WTC11 (cell line): ENCODE measurements around the gene ANKRD11. TPM values are rescaled to one million over a fixed set of nuclear protein-coding genes. Genes with fewer than 3 reads are reported as not detected.

Source experiments
- ATAC-seq: fragments of 200-7000 bp; cut with Tn5 transposase; 2 replicates; pipeline ENCODE4 v1.10.0; 2021; ENCODE audit warnings: mild to moderate bottlenecking, moderate library complexity
- CTCF ChIA-PET: fragments of 300-600 bp; sonication (Branson Sonifier 250); formaldehyde crosslinking; loops from one replicate; lab custom pipeline; 2021; ENCODE audit warnings: antibody characterized with exemption; lab: Charles Lee
- POLR2A ChIA-PET: fragments of 350-600 bp; sonication (Branson Sonifier 250); formaldehyde crosslinking; loops from one replicate; lab custom pipeline; 2021; ENCODE audit warnings: antibody characterized with exemption; lab: Charles Lee
- DNase-seq: peaks from one replicate; pipeline ENCODE4 v3.0.0; 2021; ENCODE audit warnings: low spot score
- H3K27ac Mint-ChIP-seq: 2 replicates; pipeline ENCODE4 v1.8.0; 2021; ENCODE audit warnings: mixed read lengths
- H3K27me3 Mint-ChIP-seq: 2 replicates; pipeline ENCODE4 v1.8.0; 2021; ENCODE audit warnings: low read depth, mild to moderate bottlenecking, moderate library complexity, mixed read lengths
- H3K36me3 Mint-ChIP-seq: 2 replicates; pipeline ENCODE4 v1.8.0; 2021; ENCODE audit warnings: mixed read lengths
- H3K4me1 Mint-ChIP-seq: 2 replicates; pipeline ENCODE4 v1.8.0; 2022; ENCODE audit warnings: mixed read lengths
- H3K4me3 Mint-ChIP-seq: 2 replicates; pipeline ENCODE4 v1.8.0; 2021; ENCODE audit warnings: mild to moderate bottlenecking, moderate library complexity, mixed read lengths
- H3K9me3 Mint-ChIP-seq: 2 replicates; pipeline ENCODE4 v1.8.0; 2021; ENCODE audit warnings: mixed read lengths
- CREM ChIP-seq: sonication (generic); formaldehyde crosslinking; IDR thresholded peaks from 2 replicates; pipeline ENCODE4 v1.8.1; 2022; ENCODE audit warnings: mild to moderate bottlenecking, missing genetic modification reagents, moderate library complexity
- EMX1 ChIP-seq: fragments of 250-450 bp; sonication (Bioruptor Pico); IDR thresholded peaks from 2 replicates; pipeline ENCODE4 v1.8.0; 2021; ENCODE audit warnings: mild to moderate bottlenecking
- FOXJ3 ChIP-seq: sonication (generic); formaldehyde crosslinking; IDR thresholded peaks from 2 replicates; pipeline ENCODE4 v1.9.0; 2021; ENCODE audit warnings: missing genetic modification reagents, mild to moderate bottlenecking, borderline replicate concordance
- FOXP1 ChIP-seq: sonication (generic); formaldehyde crosslinking; IDR thresholded peaks from 2 replicates; pipeline ENCODE4 v1.8.0; 2022; ENCODE audit warnings: missing genetic modification reagents, mild to moderate bottlenecking, moderate library complexity, borderline replicate concordance
- GTF2I ChIP-seq: fragments of 250-450 bp; sonication (Bioruptor Pico); conservative IDR thresholded peaks from 2 replicates; pipeline ENCODE4 v1.4.0; 2021; ENCODE audit warnings: mild to moderate bottlenecking
- JAZF1 ChIP-seq: fragments of 250-450 bp; sonication (Bioruptor Pico); IDR thresholded peaks from 2 replicates; pipeline ENCODE4 v1.9.0; 2021; ENCODE audit warnings: moderate library complexity, mild to moderate bottlenecking, inconsistent platforms
- KAT7 ChIP-seq: sonication (generic); formaldehyde crosslinking; IDR thresholded peaks from 2 replicates; pipeline ENCODE4 v1.8.1; 2023; ENCODE audit warnings: missing genetic modification reagents, mild to moderate bottlenecking, borderline replicate concordance
- MYBL2 ChIP-seq: sonication (generic); formaldehyde crosslinking; IDR thresholded peaks from 2 replicates; pipeline ENCODE4 v1.8.1; 2023; ENCODE audit warnings: mild to moderate bottlenecking, moderate library complexity, missing genetic modification reagents
- NFATC4 ChIP-seq: fragments of 250-450 bp; sonication (Bioruptor Pico); IDR thresholded peaks from 2 replicates; pipeline ENCODE4 v1.9.0; 2021; ENCODE audit warnings: mild to moderate bottlenecking
- NR2C2 ChIP-seq: sonication (generic); formaldehyde crosslinking; IDR thresholded peaks from 2 replicates; pipeline ENCODE4 v1.8.0; 2022; ENCODE audit warnings: mild to moderate bottlenecking, missing genetic modification reagents
- NR3C1 ChIP-seq: sonication (generic); formaldehyde crosslinking; conservative IDR thresholded peaks from 2 replicates; pipeline ENCODE4 v1.8.1; 2023; ENCODE audit warnings: low read depth, mild to moderate bottlenecking, missing genetic modification reagents
- RELA ChIP-seq: sonication (generic); formaldehyde crosslinking; IDR thresholded peaks from 2 replicates; pipeline ENCODE4 v1.8.1; 2022; ENCODE audit warnings: missing genetic modification reagents, mild to moderate bottlenecking, borderline replicate concordance
- TEAD1 ChIP-seq: sonication (generic); formaldehyde crosslinking; IDR thresholded peaks from 2 replicates; pipeline ENCODE4 v1.8.0; 2022; ENCODE audit warnings: mild to moderate bottlenecking, missing genetic modification reagents
- ZNF121 ChIP-seq: sonication (generic); formaldehyde crosslinking; IDR thresholded peaks from 2 replicates; pipeline ENCODE4 v1.8.0; 2023; ENCODE audit warnings: missing genetic modification reagents
- ZNF396 ChIP-seq: fragments of 250-450 bp; sonication (Bioruptor Pico); IDR thresholded peaks from 2 replicates; pipeline ENCODE4 v1.8.0; 2021; ENCODE audit warnings: mild to moderate bottlenecking, moderate library complexity, borderline replicate concordance
- ZNF423 ChIP-seq: fragments of 250-450 bp; sonication (Bioruptor Pico); IDR thresholded peaks from 2 replicates; pipeline ENCODE4 v2.1.2; 2022; ENCODE audit warnings: mild to moderate bottlenecking, moderate library complexity
- total RNA-seq: library from RNA; stranded (reverse); gene quantifications from 3 replicates; pipeline ENCODE4 v1.2.3, GENCODE V29; 2021
- TF ChIP-seq, protein P1 (sequence below): sonication (generic); formaldehyde crosslinking; IDR thresholded peaks from 2 replicates; pipeline ENCODE4 v1.8.1; 2023; ENCODE audit warnings: mild to moderate bottlenecking, missing genetic modification reagents, moderate library complexity
- TF ChIP-seq, protein P2 (sequence below): sonication (generic); formaldehyde crosslinking; IDR thresholded peaks from 2 replicates; pipeline ENCODE4 v1.8.0; 2023; ENCODE audit warnings: missing genetic modification reagents, mild to moderate bottlenecking, borderline replicate concordance
- TF ChIP-seq, protein P3 (sequence below): sonication (generic); formaldehyde crosslinking; IDR thresholded peaks from 2 replicates; pipeline ENCODE4 v1.8.1; 2022; ENCODE audit warnings: low read depth, mild to moderate bottlenecking, moderate library complexity, missing genetic modification reagents, borderline replicate concordance
- TF ChIP-seq, protein P4 (sequence below): fragments of 250-450 bp; sonication (Bioruptor Pico); IDR thresholded peaks from 2 replicates; pipeline ENCODE4 v1.9.0; 2021; ENCODE audit warnings: mild to moderate bottlenecking, borderline replicate concordance

The ANKRD11 gene
- total RNA-seq, 1 experiment from 2014 or later, result 184 TPM

DNA sequence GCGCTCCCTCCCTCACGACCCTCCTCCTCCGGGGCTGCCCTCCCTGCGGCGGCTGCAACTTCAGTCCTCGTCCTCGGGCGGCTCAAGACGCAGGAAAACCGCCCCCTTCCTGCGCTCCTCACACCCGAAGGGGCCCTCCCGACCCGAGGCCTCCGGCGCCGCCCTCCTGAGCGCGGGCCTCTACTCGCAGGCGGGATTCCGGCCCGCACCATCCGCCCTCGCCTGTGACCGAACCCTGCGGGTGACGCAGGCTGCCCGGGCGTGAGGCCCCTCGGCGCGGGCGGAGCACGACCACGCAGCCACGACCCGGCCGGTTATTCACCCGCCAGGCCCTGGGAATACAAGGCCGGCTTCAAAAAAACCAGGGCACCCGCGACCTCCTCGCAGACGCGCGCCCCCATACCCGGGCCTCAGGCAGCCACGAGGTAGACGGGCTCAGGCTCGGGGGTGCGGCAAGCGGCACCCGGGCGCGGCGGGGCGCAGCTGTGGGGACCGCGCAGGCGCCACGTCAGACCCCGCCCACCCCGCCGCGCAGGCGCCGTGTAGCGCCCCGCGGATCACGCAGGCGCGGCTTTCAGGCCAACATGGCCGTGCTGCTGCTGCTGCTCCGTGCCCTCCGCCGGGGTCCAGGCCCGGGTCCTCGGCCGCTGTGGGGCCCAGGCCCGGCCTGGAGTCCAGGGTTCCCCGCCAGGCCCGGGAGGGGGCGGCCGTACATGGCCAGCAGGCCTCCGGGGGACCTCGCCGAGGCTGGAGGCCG is 17.7 kb upstream of the ANKRD11 start, which contains the start of gene SPG7 (continued):
- TF ChIP-seq, protein P1, sequence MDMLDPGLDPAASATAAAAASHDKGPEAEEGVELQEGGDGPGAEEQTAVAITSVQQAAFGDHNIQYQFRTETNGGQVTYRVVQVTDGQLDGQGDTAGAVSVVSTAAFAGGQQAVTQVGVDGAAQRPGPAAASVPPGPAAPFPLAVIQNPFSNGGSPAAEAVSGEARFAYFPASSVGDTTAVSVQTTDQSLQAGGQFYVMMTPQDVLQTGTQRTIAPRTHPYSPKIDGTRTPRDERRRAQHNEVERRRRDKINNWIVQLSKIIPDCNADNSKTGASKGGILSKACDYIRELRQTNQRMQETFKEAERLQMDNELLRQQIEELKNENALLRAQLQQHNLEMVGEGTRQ (CRISPR knock-in tag), result peak; percentile 48
- no peak for TF ChIP-seq GTF2I (CRISPR knock-in tag)
- no peak for TF ChIP-seq CREM
- TF ChIP-seq, protein P2, sequence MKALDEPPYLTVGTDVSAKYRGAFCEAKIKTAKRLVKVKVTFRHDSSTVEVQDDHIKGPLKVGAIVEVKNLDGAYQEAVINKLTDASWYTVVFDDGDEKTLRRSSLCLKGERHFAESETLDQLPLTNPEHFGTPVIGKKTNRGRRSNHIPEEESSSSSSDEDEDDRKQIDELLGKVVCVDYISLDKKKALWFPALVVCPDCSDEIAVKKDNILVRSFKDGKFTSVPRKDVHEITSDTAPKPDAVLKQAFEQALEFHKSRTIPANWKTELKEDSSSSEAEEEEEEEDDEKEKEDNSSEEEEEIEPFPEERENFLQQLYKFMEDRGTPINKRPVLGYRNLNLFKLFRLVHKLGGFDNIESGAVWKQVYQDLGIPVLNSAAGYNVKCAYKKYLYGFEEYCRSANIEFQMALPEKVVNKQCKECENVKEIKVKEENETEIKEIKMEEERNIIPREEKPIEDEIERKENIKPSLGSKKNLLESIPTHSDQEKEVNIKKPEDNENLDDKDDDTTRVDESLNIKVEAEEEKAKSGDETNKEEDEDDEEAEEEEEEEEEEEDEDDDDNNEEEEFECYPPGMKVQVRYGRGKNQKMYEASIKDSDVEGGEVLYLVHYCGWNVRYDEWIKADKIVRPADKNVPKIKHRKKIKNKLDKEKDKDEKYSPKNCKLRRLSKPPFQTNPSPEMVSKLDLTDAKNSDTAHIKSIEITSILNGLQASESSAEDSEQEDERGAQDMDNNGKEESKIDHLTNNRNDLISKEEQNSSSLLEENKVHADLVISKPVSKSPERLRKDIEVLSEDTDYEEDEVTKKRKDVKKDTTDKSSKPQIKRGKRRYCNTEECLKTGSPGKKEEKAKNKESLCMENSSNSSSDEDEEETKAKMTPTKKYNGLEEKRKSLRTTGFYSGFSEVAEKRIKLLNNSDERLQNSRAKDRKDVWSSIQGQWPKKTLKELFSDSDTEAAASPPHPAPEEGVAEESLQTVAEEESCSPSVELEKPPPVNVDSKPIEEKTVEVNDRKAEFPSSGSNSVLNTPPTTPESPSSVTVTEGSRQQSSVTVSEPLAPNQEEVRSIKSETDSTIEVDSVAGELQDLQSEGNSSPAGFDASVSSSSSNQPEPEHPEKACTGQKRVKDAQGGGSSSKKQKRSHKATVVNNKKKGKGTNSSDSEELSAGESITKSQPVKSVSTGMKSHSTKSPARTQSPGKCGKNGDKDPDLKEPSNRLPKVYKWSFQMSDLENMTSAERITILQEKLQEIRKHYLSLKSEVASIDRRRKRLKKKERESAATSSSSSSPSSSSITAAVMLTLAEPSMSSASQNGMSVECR (CRISPR knock-in tag), result peak; percentile 44; the same call in 1 of the 2 replicates
- TF ChIP-seq EMX1 (CRISPR knock-in tag), result no peak
- TF ChIP-seq MYBL2, result peak; percentile 71; the same call in 1 of the 2 replicates
- 0 out of 2 replicates have a peak, but pooled peaks have one; percentile 79 for TF ChIP-seq KAT7 (CRISPR knock-in tag)

DNA sequence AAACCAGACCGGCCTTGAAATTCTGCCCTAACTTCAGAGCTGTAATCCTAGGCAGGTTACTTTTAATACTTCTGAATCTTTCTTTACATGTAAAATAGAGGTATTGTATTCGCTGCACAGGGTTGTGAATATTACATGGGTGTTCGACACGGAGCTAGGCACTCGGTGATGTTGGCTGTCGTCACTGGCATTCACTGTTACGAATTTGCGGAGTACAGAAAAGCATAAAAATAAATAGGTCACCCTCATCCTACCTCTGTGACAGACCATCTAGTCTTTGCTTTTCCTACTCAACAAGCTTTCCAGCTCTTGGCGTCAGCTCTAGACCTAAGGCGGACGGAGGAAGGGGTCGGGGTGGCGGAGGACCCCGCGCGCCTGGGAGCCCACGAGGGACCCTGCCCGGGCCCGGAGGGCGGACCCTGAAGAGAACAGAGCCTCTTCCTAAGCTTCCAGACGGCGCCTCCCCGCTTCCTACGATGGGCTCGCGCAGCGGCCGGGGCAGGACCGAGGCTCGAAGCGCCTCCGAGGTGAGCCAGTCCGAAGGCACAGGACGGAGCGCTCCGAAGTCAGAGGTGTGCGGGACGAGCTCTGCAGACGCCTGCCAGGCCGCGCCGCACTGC is 17.0 kb upstream of the ANKRD11 start:
- Mint-ChIP-seq H3K4me1 (peaks cover 4% of the 10 kb centered on the region; the same call in 1 of the 2 replicates), H3K9me3 (0 out of 2 replicates have a peak, but pooled peaks cover 3% of the 10 kb centered on the region), H3K36me3 (peaks cover 14% of the 10 kb centered on the region), H3K4me3 (peak overlapping the region; percentile 63), H3K27me3 (peaks cover 7% of the 10 kb centered on the region; the same call in 1 of the 2 replicates), H3K27ac (no peak overlapping the region)
- ChIA-PET CTCF (interaction anchor here (0.6 to 2.2 kb wide), 8 partner anchors 50 to 770 kb away, joined by 3 to 15 read pairs (median 5); no protein-coding TSS in a partner anchor), POLR2A (interaction anchor here (0.5 kb wide), 1 partner anchor 173 kb away, joined by 6 read pairs; no protein-coding TSS in a partner anchor)
- 0 out of 2 replicates have a peak, but pooled peaks have one; percentile 16 for TF ChIP-seq CREM
- no peak for TF ChIP-seq RELA (CRISPR knock-in tag)
- 0 out of 2 replicates have a peak, but pooled peaks have one; percentile 8 for TF ChIP-seq FOXP1 (CRISPR knock-in tag)
- TF ChIP-seq, protein P3, sequence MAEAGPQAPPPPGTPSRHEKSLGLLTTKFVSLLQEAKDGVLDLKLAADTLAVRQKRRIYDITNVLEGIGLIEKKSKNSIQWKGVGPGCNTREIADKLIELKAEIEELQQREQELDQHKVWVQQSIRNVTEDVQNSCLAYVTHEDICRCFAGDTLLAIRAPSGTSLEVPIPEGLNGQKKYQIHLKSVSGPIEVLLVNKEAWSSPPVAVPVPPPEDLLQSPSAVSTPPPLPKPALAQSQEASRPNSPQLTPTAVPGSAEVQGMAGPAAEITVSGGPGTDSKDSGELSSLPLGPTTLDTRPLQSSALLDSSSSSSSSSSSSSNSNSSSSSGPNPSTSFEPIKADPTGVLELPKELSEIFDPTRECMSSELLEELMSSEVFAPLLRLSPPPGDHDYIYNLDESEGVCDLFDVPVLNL (CRISPR knock-in tag), result no peak
- TF ChIP-seq NFATC4 (CRISPR knock-in tag), result no peak
- no peak for TF ChIP-seq NR2C2 (CRISPR knock-in tag)
- TF ChIP-seq NR3C1, result no peak
- DNase-seq (no peak), ATAC-seq (peak; percentile 65; the same call in 1 of the 2 replicates)

DNA sequence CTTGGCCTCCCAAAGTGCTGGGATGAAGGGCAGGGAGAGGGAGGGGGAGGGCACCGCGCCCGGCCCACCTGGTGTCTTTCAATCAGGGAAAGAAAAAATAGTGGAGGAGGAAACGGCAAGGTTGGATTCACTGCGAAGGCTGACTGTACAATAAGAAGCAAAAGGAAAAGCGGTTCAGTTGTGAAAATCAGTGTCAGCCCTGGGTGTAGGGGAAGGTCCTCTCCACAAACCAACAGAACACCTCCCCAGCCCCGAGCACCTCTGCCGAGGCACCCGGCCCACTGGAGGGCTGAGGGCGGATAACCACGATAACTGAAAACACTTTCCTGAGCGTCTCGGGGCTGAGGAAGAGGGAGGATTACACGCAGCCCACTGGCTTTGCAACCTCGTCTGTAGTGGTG is 16.4 kb upstream of the ANKRD11 start:
- ATAC-seq (no peak), DNase-seq (no peak)
- no peak overlapping the region for H3K27ac Mint-ChIP-seq
- H3K4me3 Mint-ChIP-seq, result peak overlapping the region; percentile 63
- H3K27me3 Mint-ChIP-seq, result peaks cover 7% of the 10 kb centered on the region; the same call in 1 of the 2 replicates
- CTCF ChIA-PET, result interaction anchor here (1.2 to 2.2 kb wide), 2 partner anchors 51 to 150 kb away, joined by 3 to 15 read pairs; no protein-coding TSS in a partner anchor
- POLR2A ChIA-PET, result no interaction called here
- H3K36me3 Mint-ChIP-seq, result peaks cover 11% of the 10 kb centered on the region
- peaks cover 4% of the 10 kb centered on the region; the same call in 1 of the 2 replicates for H3K4me1 Mint-ChIP-seq
- 0 out of 2 replicates have a peak, but pooled peaks cover 3% of the 10 kb centered on the region for H3K9me3 Mint-ChIP-seq
- TF ChIP-seq TEAD1 (CRISPR knock-in tag), result no peak
- TF ChIP-seq FOXJ3 (CRISPR knock-in tag), result no peak
- TF ChIP-seq ZNF121 (CRISPR knock-in tag), result no peak
- TF ChIP-seq ZNF423 (CRISPR knock-in tag), result no peak
- no peak for TF ChIP-seq JAZF1
- TF ChIP-seq, protein P4, sequence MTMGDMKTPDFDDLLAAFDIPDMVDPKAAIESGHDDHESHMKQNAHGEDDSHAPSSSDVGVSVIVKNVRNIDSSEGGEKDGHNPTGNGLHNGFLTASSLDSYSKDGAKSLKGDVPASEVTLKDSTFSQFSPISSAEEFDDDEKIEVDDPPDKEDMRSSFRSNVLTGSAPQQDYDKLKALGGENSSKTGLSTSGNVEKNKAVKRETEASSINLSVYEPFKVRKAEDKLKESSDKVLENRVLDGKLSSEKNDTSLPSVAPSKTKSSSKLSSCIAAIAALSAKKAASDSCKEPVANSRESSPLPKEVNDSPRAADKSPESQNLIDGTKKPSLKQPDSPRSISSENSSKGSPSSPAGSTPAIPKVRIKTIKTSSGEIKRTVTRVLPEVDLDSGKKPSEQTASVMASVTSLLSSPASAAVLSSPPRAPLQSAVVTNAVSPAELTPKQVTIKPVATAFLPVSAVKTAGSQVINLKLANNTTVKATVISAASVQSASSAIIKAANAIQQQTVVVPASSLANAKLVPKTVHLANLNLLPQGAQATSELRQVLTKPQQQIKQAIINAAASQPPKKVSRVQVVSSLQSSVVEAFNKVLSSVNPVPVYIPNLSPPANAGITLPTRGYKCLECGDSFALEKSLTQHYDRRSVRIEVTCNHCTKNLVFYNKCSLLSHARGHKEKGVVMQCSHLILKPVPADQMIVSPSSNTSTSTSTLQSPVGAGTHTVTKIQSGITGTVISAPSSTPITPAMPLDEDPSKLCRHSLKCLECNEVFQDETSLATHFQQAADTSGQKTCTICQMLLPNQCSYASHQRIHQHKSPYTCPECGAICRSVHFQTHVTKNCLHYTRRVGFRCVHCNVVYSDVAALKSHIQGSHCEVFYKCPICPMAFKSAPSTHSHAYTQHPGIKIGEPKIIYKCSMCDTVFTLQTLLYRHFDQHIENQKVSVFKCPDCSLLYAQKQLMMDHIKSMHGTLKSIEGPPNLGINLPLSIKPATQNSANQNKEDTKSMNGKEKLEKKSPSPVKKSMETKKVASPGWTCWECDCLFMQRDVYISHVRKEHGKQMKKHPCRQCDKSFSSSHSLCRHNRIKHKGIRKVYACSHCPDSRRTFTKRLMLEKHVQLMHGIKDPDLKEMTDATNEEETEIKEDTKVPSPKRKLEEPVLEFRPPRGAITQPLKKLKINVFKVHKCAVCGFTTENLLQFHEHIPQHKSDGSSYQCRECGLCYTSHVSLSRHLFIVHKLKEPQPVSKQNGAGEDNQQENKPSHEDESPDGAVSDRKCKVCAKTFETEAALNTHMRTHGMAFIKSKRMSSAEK, result no peak
- TF ChIP-seq ZNF396 (CRISPR knock-in tag), result no peak
- no peak for TF ChIP-seq MYBL2
